GM13976 (cell line): ENCODE data around the gene ZKSCAN8.

Experiments used
- DNase-seq: peaks from one replicate; pipeline ENCODE4 v3.0.0; 2012; ENCODE audit warnings: low spot score
- CTCF ChIP-seq: IDR thresholded peaks from 2 replicates; pipeline ENCODE4 v1.5.1; 2012; ENCODE audit warnings: borderline replicate concordance, mild to moderate bottlenecking; ENCODE audit not compliant: insufficient read depth; ENCODE audit errors: extremely low read depth, missing control alignments, control extremely low read depth
- in situ Hi-C: fragments of 300-500 bp; cut with MboI; formaldehyde crosslinking; loops from one replicate; pipeline ENCODE4 v1.12.0; 2022; ENCODE audit warnings: low sequenced_read_pairs, mixed read lengths, inconsistent platforms; ENCODE audit not compliant: unreplicated experiment

Gene ZKSCAN8

GRCh38 chr6:28207510-28208110 is 65.9 kb downstream of the ZKSCAN8 start:
- DNase-seq = peak; percentile 69
- no peak for TF ChIP-seq CTCF
- in situ Hi-C loops = no loop called here

- no peak for TF ChIP-seq CTCF
- in situ Hi-C loops = no loop called here
- no peak for DNase-seq
Observed at GRCh38 chr6:28208111-28208659, 66.5 kb downstream of the ZKSCAN8 start.
